ENCODE data around the gene TNNT2.

TNNT2 gene

DNA sequence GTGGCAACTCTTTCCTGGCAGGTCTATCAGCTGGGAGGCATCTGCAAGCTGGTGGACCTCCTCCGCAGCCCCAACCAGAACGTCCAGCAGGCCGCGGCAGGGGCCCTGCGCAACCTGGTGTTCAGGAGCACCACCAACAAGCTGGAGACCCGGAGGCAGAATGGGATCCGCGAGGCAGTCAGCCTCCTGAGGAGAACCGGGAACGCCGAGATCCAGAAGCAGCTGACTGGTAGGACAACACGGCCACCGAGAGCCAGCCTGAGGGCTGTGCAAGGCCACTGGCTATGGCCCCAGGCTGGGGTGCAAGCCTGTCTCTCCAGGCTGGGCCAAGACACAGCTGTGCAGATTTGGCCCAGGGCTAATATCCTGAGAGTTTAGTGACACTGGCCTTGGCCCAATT lies 59.9 kb downstream of the TNNT2 start:
- no peak overlapping the region for H3K4me3 ChIP-seq (ENCODE audit: low read length)
- no peaks in the 10 kb centered on the region for H3K36me3 ChIP-seq (replicated peaks; ENCODE audit: low read depth, low read length)
- H2AFZ ChIP-seq (ENCODE audit: low read depth, low read length): no peak overlapping the region
- H3K27ac ChIP-seq (ENCODE audit: low read length): no peak overlapping the region
- H3K4me1 ChIP-seq (ENCODE audit: low read length): no peaks in the 10 kb centered on the region
- H3K9me3 ChIP-seq (ENCODE audit: insufficient read depth, low read length): no peaks in the 10 kb centered on the region
- no peak overlapping the region for H3K4me2 ChIP-seq (ENCODE audit: low read length)
- no peaks in the 10 kb centered on the region for H3K79me2 ChIP-seq (ENCODE audit: low read length)
- TF ChIP-seq EZH2phosphoT487 (IDR thresholded peaks at IDR 0.05; ENCODE audit: low read depth) (no peak), CTCF (IDR thresholded peaks at IDR 0.05; ENCODE audit: low read depth, low read length) (no peak)
- no peak overlapping the region for H3K9ac ChIP-seq (ENCODE audit: low read length)
- H4K20me1 ChIP-seq (ENCODE audit: insufficient read depth, low read length): no peaks in the 10 kb centered on the region
- peaks cover 31% of the 10 kb centered on the region for H3K27me3 ChIP-seq (ENCODE audit: low read depth, low read length)

DNA sequence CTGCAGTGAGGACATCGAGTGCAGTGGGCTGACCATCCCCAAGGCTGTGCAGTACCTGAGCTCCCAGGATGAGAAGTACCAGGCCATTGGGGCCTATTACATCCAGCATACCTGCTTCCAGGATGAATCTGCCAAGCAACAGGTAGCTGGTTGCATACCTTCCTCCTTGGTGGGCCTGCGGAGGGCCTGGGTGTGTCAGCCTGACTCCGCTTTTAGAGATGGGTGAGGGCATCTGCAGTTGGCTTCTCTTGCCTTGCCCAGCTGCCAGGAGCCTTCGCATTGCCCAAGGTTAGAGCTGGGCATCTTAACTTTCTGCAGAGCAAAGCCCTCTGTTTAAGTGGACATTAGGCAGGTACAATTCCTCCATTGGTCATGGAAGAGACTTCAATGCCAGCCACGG lies 60.9 kb downstream of the TNNT2 start:
- H3K36me3 ChIP-seq (replicated peaks; ENCODE audit: low read depth, low read length): no peaks in the 10 kb centered on the region
- TF ChIP-seq EZH2phosphoT487 (IDR thresholded peaks at IDR 0.05; ENCODE audit: low read depth) (no peak), CTCF (IDR thresholded peaks at IDR 0.05; ENCODE audit: low read depth, low read length) (no peak)
- H3K4me2 ChIP-seq (ENCODE audit: low read length): no peak overlapping the region
- H3K79me2 ChIP-seq (ENCODE audit: low read length): no peaks in the 10 kb centered on the region
- H2AFZ ChIP-seq (ENCODE audit: low read depth, low read length): no peak overlapping the region
- H3K27ac ChIP-seq (ENCODE audit: low read length): no peak overlapping the region
- peaks cover 37% of the 10 kb centered on the region for H3K27me3 ChIP-seq (ENCODE audit: low read depth, low read length)
- no peaks in the 10 kb centered on the region for H3K4me1 ChIP-seq (ENCODE audit: low read length)
- H4K20me1 ChIP-seq (ENCODE audit: insufficient read depth, low read length): no peaks in the 10 kb centered on the region
- H3K4me3 ChIP-seq (ENCODE audit: low read length): no peak overlapping the region
- H3K9me3 ChIP-seq (ENCODE audit: insufficient read depth, low read length): no peaks in the 10 kb centered on the region
- H3K9ac ChIP-seq (ENCODE audit: low read length): no peak overlapping the region

DNA sequence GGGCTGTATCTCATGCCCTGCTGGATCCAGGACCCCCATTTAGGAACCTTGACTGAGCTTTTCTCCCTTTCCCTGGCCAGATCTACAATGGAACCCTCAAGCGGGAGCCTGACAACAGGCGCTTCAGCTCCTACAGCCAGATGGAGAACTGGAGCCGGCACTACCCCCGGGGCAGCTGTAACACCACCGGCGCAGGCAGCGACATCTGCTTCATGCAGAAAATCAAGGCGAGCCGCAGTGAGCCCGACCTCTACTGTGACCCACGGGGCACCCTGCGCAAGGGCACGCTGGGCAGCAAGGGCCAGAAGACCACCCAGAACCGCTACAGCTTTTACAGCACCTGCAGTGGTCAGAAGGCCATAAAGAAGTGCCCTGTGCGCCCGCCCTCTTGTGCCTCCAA lies 64.4 kb downstream of the TNNT2 start:
- no peak overlapping the region for H3K4me2 ChIP-seq (ENCODE audit: low read length)
- H3K4me1 ChIP-seq (ENCODE audit: low read length): no peaks in the 10 kb centered on the region
- no peaks in the 10 kb centered on the region for H3K9me3 ChIP-seq (ENCODE audit: insufficient read depth, low read length)
- no peaks in the 10 kb centered on the region for H3K36me3 ChIP-seq (replicated peaks; ENCODE audit: low read depth, low read length)
- no peaks in the 10 kb centered on the region for H4K20me1 ChIP-seq (ENCODE audit: insufficient read depth, low read length)
- no peak overlapping the region for H3K4me3 ChIP-seq (ENCODE audit: low read length)
- peaks cover 55% of the 10 kb centered on the region for H3K27me3 ChIP-seq (ENCODE audit: low read depth, low read length)
- no peak overlapping the region for H2AFZ ChIP-seq (ENCODE audit: low read depth, low read length)
- no peaks in the 10 kb centered on the region for H3K79me2 ChIP-seq (ENCODE audit: low read length)
- TF ChIP-seq EZH2phosphoT487 (IDR thresholded peaks at IDR 0.05; ENCODE audit: low read depth) (no peak), CTCF (IDR thresholded peaks at IDR 0.05; ENCODE audit: low read depth, low read length) (no peak)
- H3K9ac ChIP-seq (ENCODE audit: low read length): no peak overlapping the region
- H3K27ac ChIP-seq (ENCODE audit: low read length): no peak overlapping the region

GRCh38 chr1:201312298-201312697 lies 65.2 kb downstream of the TNNT2 start:
- H3K4me1 ChIP-seq (ENCODE audit: low read length): no peaks in the 10 kb centered on the region
- H4K20me1 ChIP-seq (ENCODE audit: insufficient read depth, low read length): no peaks in the 10 kb centered on the region
- no peaks in the 10 kb centered on the region for H3K36me3 ChIP-seq (replicated peaks; ENCODE audit: low read depth, low read length)
- no peak overlapping the region for H3K27ac ChIP-seq (ENCODE audit: low read length)
- H3K27me3 ChIP-seq (ENCODE audit: low read depth, low read length): peaks cover 57% of the 10 kb centered on the region
- no peak overlapping the region for H3K9ac ChIP-seq (ENCODE audit: low read length)
- no peaks in the 10 kb centered on the region for H3K9me3 ChIP-seq (ENCODE audit: insufficient read depth, low read length)
- TF ChIP-seq EZH2phosphoT487 (IDR thresholded peaks at IDR 0.05; ENCODE audit: low read depth): no peak
- TF ChIP-seq CTCF (IDR thresholded peaks at IDR 0.05; ENCODE audit: low read depth, low read length): no peak
- no peak overlapping the region for H3K4me3 ChIP-seq (ENCODE audit: low read length)
- H3K4me2 ChIP-seq (ENCODE audit: low read length): no peak overlapping the region
- H2AFZ ChIP-seq (ENCODE audit: low read depth, low read length): no peak overlapping the region
- no peaks in the 10 kb centered on the region for H3K79me2 ChIP-seq (ENCODE audit: low read length)

Data from OCI-LY3 (cell line).